AG10803 (cell line): ENCODE data around the gene USP8.

Experiments
- DNase-seq: peaks from one replicate; pipeline ENCODE4 v3.0.0; 2010; ENCODE audit warnings: low read depth
- H3K4me3 ChIP-seq: 2 replicates; pipeline ENCODE4 v1.5.1; 2011; ENCODE audit warnings: mild to moderate bottlenecking, low read length, control low read depth
- CTCF ChIP-seq: conservative IDR thresholded peaks from 2 replicates; pipeline ENCODE4 v1.5.1; 2011; ENCODE audit warnings: mild to moderate bottlenecking, low read length, control low read depth, inconsistent platforms

The USP8 gene

GRCh38 chr15:50452927-50453326 is 28.7 kb downstream of the USP8 start:
- no peak for TF ChIP-seq CTCF
- H3K4me3 ChIP-seq, result no peak overlapping the region
- DNase-seq, result peak; percentile 80

GRCh38 chr15:50458348-50459112 is 34.3 kb downstream of the USP8 start:
- DNase-seq, result peak; percentile 70
- no peak overlapping the region for H3K4me3 ChIP-seq
- no peak for TF ChIP-seq CTCF

- DNase-seq, result peak; percentile 80
- no peak for TF ChIP-seq CTCF
These were observed 39.5 kb downstream of the USP8 start for GRCh38 chr15:50463423-50464358.

DNA sequence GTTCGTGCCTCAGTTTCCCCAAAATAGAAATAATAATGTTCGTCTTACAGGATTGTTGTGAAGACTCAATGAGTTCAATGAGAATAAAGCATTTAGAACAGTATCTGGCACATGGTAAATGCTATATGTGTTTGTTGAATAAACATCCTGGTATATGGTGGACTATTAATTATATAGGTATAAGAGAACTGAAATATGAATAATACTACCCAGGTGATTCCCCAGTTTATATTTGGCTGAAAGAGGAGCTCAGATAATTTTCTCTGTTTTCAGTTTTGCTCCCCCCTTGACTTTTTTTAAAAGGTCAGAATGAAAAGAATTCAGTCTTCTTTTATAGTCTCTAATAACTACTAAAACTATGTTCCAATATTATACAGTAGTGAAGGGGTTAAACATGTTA is 46.9 kb downstream of the USP8 start:
- H3K4me3 ChIP-seq, result no peak overlapping the region
- TF ChIP-seq CTCF, result no peak
- no peak for DNase-seq

More at GRCh38 chr15:50463423-50464358, 39.5 kb downstream of the USP8 start:
- no peak overlapping the region for H3K4me3 ChIP-seq

- DNase-seq, result no peak
- no peak for TF ChIP-seq CTCF
- no peak overlapping the region for H3K4me3 ChIP-seq
These were observed 51.9 kb downstream of the USP8 start for GRCh38 chr15:50476143-50476542.

DNA sequence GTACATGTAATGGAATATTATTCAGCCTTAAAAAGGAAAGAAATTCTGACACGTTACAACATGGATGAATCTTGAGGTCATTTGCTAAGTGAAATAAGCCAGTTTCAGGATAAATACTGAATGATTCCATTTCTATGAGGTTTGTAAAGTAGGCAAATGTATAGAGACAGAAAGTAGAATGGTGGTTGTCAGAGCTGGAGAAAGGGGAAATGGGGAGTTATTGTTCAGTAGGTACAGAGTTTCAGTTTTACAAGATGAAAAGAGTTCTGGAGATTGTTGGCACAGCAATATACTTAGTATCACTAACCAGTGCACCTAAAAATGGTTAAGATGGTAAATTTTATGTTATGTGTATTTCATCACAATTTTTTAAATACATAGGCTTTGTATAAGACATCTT is 60.6 kb downstream of the USP8 start:
- no peak for TF ChIP-seq CTCF
- DNase-seq, result no peak

More for the DNA sequence above, 60.6 kb downstream of the USP8 start:
- no peak overlapping the region for H3K4me3 ChIP-seq
